HL-60/S4 (cell line): ENCODE data around the gene TUBAL3.

Experiments used
- in situ Hi-C: fragments of 300-500 bp; cut with MboI; formaldehyde crosslinking; loops from 2 replicates; pipeline ENCODE4 v1.14.3; 2022; ENCODE audit warnings: low sequenced_read_pairs

The TUBAL3 gene

GRCh38 chr10:5344746-5345145 is 59.9 kb downstream of the TUBAL3 start:
- in situ Hi-C loops = no loop called here

GRCh38 chr10:5343979-5344378 is 60.6 kb downstream of the TUBAL3 start:
- in situ Hi-C loops = no loop called here

- in situ Hi-C loops = no loop called here
Measured at GRCh38 chr10:5343561-5343960, 61.1 kb downstream of the TUBAL3 start.
